ENCODE results near the gene ST14. TPM values are rescaled to one million over a fixed set of nuclear protein-coding genes. Genes with fewer than 3 reads are reported as not detected.

ST14 gene
- total RNA-seq, 1 experiment from 2014 or later = 298 TPM

- TF ChIP-seq, protein P1, sequence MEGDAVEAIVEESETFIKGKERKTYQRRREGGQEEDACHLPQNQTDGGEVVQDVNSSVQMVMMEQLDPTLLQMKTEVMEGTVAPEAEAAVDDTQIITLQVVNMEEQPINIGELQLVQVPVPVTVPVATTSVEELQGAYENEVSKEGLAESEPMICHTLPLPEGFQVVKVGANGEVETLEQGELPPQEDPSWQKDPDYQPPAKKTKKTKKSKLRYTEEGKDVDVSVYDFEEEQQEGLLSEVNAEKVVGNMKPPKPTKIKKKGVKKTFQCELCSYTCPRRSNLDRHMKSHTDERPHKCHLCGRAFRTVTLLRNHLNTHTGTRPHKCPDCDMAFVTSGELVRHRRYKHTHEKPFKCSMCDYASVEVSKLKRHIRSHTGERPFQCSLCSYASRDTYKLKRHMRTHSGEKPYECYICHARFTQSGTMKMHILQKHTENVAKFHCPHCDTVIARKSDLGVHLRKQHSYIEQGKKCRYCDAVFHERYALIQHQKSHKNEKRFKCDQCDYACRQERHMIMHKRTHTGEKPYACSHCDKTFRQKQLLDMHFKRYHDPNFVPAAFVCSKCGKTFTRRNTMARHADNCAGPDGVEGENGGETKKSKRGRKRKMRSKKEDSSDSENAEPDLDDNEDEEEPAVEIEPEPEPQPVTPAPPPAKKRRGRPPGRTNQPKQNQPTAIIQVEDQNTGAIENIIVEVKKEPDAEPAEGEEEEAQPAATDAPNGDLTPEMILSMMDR (IDR thresholded peaks at IDR 0.05; ENCODE audit: insufficient read depth in 1 of 2, low read depth in 1 of 2, low read length in 1 of 2, severe bottlenecking in 1 of 2, unreplicated experiment in 1 of 2) = no peak
- Mint-ChIP-seq H3K27me3 (ENCODE audit: insufficient read depth, unreplicated experiment) (no peaks in the 10 kb centered on the region), H3K4me3 (ENCODE audit: unreplicated experiment) (peak overlapping the region; percentile 72), H3K27ac (ENCODE audit: unreplicated experiment) (peak overlapping the region; percentile 74), H3K9me3 (ENCODE audit: unreplicated experiment) (no peaks in the 10 kb centered on the region), H3K4me1 (ENCODE audit: low read depth, unreplicated experiment) (peaks cover 37% of the 10 kb centered on the region), H3K36me3 (ENCODE audit: insufficient read depth, unreplicated experiment) (peaks cover 79% of the 10 kb centered on the region)
- intact Hi-C loops (cut with micrococcal nuclease; ENCODE audit: unreplicated experiment) = loop anchor here (1.0 kb wide), 1 partner anchor 13 kb away; no protein-coding TSS in a partner anchor
- CTCF ChIA-PET = interaction anchor here (2.1 to 4.2 kb wide), 2 partner anchors 13 to 22 kb away, joined by 19 to 34 read pairs; no protein-coding TSS in a partner anchor
- TSS peak; percentile 78 for BruUV-seq (replicated peaks)
- Histone ChIP-seq H3K9me3 (no peaks in the 10 kb centered on the region), H3K4me1 (peaks cover 28% of the 10 kb centered on the region), H3K27me3 (replicated peaks; ENCODE audit: control insufficient read depth, insufficient read depth, low read length) (no peaks in the 10 kb centered on the region), H3K4me3 (ENCODE audit: low read depth, low read length) (peak overlapping the region; percentile 52), H3K36me3 (ENCODE audit: control insufficient read depth, insufficient read depth, low read length) (peaks cover 6% of the 10 kb centered on the region; the same call in 1 of the 2 replicates)
- DNase-seq = no peak
- POLR2A ChIA-PET = interaction anchor here (1.0 to 1.9 kb wide), 3 partner anchors 13 to 23 kb away, joined by 5 to 11 read pairs (median 7); no protein-coding TSS in a partner anchor
Measured at GRCh38 chr11:130159139-130159538, 443 bp upstream of the ST14 start.

GRCh38 chr11:130160498-130161155 is 1.0 kb downstream of the ST14 start:
- Mint-ChIP-seq H3K36me3 (ENCODE audit: insufficient read depth, unreplicated experiment) (peaks cover 69% of the 10 kb centered on the region), H3K27ac (ENCODE audit: unreplicated experiment) (peak overlapping the region; percentile 74), H3K4me3 (ENCODE audit: unreplicated experiment) (peak overlapping the region; percentile 72), H3K9me3 (ENCODE audit: unreplicated experiment) (no peaks in the 10 kb centered on the region), H3K4me1 (ENCODE audit: low read depth, unreplicated experiment) (peaks cover 37% of the 10 kb centered on the region), H3K27me3 (ENCODE audit: insufficient read depth, unreplicated experiment) (no peaks in the 10 kb centered on the region)
- intact Hi-C loops (cut with micrococcal nuclease; ENCODE audit: unreplicated experiment) = loop anchor here (1.0 kb wide), 1 partner anchor 21 kb away; no protein-coding TSS in a partner anchor
- H3K27me3 ChIP-seq (replicated peaks; ENCODE audit: control insufficient read depth, insufficient read depth, low read length) = no peaks in the 10 kb centered on the region
- TF ChIP-seq, protein P1 (IDR thresholded peaks at IDR 0.05; ENCODE audit: insufficient read depth in 1 of 2, low read depth in 1 of 2, low read length in 1 of 2, severe bottlenecking in 1 of 2, unreplicated experiment in 1 of 2) = no peak
- H3K36me3 ChIP-seq (ENCODE audit: control insufficient read depth, insufficient read depth, low read length) = peaks cover 6% of the 10 kb centered on the region; the same call in 1 of the 2 replicates
- H3K4me3 ChIP-seq (ENCODE audit: low read depth, low read length) = peak overlapping the region; percentile 52
- DNase-seq = no peak
- ChIA-PET POLR2A (interaction anchor here (0.6 to 2.1 kb wide), 6 partner anchors 14 to 299 kb away, joined by 3 to 22 read pairs (median 8); no protein-coding TSS in a partner anchor), CTCF (interaction anchor here (0.8 to 4.2 kb wide), 5 partner anchors 14 to 211 kb away, joined by 3 to 34 read pairs (median 3); no protein-coding TSS in a partner anchor)
- TSS peak; percentile 15 for BruUV-seq (replicated peaks)
- H3K9me3 ChIP-seq = no peaks in the 10 kb centered on the region
- peaks cover 28% of the 10 kb centered on the region for H3K4me1 ChIP-seq

- no TSS peak for BruUV-seq (replicated peaks)
- Histone ChIP-seq H3K4me3 (ENCODE audit: low read depth, low read length) (peak overlapping the region; percentile 52), H3K9me3 (no peaks in the 10 kb centered on the region), H3K4me1 (peaks cover 28% of the 10 kb centered on the region), H3K36me3 (ENCODE audit: control insufficient read depth, insufficient read depth, low read length) (peaks cover 6% of the 10 kb centered on the region; the same call in 1 of the 2 replicates), H3K27me3 (replicated peaks; ENCODE audit: control insufficient read depth, insufficient read depth, low read length) (no peaks in the 10 kb centered on the region)
- TF ChIP-seq, protein P1 (IDR thresholded peaks at IDR 0.05; ENCODE audit: insufficient read depth in 1 of 2, low read depth in 1 of 2, low read length in 1 of 2, severe bottlenecking in 1 of 2, unreplicated experiment in 1 of 2) = no peak
- CTCF ChIA-PET = interaction anchor here (0.9 to 4.2 kb wide), 3 partner anchors 15 to 51 kb away, joined by 3 to 34 read pairs (median 19); no protein-coding TSS in a partner anchor
- intact Hi-C loops (cut with micrococcal nuclease; ENCODE audit: unreplicated experiment) = no loop called here
- peak overlapping the region; percentile 72 for H3K4me3 Mint-ChIP-seq (ENCODE audit: unreplicated experiment)
- POLR2A ChIA-PET = interaction anchor here (0.7 to 2.1 kb wide), 2 partner anchors 15 to 20 kb away, joined by 4 to 22 read pairs; no protein-coding TSS in a partner anchor
- peaks cover 61% of the 10 kb centered on the region for H3K36me3 Mint-ChIP-seq (ENCODE audit: insufficient read depth, unreplicated experiment)
- DNase-seq = no peak
- H3K9me3 Mint-ChIP-seq (ENCODE audit: unreplicated experiment) = no peaks in the 10 kb centered on the region
- no peaks in the 10 kb centered on the region for H3K27me3 Mint-ChIP-seq (ENCODE audit: insufficient read depth, unreplicated experiment)
- peak overlapping the region; percentile 34 for H3K27ac Mint-ChIP-seq (ENCODE audit: unreplicated experiment)
- peaks cover 45% of the 10 kb centered on the region for H3K4me1 Mint-ChIP-seq (ENCODE audit: low read depth, unreplicated experiment)
Measured at GRCh38 chr11:130161441-130162145, 2.0 kb downstream of the ST14 start.

Measured in Caco-2 (cell line).